Ovary (tissue), 3 donors: ENCODE data around the gene ZNF423.

ENCODE experiments used
- EP300 ChIP-seq: sonication (generic); formaldehyde crosslinking; IDR thresholded peaks from one replicate; pipeline ENCODE4 v1.6.1; 2017; ENCODE audit warnings: antibody characterized with exemption
- POLR2A ChIP-seq: fragments of 450-650 bp; IDR thresholded peaks from one replicate; pipeline ENCODE4 v1.6.1; 2017; ENCODE audit warnings: antibody characterized with exemption, mild to moderate bottlenecking, moderate library complexity
- TF ChIP-seq, protein P1 (sequence below), 3 donors: fragments of 450-650 bp in 2 of 3; fragments of 200-600 bp in 1 of 3; IDR thresholded peaks; one replicate each; pipeline versions ENCODE4 v1.5.1 to v1.8.0; 2016 to 2022; ENCODE audit warnings: antibody characterized with exemption in 3 of 3, mild to moderate bottlenecking in 1 of 3
- donor health status: DM: no; HTN: no; CAD: no.

DNA sequence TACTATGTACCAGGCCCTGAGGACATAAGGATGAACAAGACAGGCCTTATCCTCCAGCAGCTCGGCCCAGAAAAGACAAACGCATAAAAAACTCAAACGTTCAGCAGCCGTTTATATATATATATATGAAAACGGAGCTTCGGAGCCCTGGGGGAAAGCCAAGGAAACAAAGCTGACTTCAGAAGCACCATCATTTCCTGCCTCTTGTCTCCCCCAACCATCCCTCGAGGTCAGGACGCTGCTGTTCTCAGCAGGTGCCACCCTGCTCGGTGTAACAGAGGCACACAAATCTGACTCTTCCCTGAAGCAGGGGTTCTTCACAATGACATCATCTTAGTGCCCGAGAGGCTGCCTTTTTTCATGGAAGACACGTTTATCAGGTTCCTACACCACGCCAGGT lies 146.9 kb downstream of the ZNF423 start:
- TF ChIP-seq, protein P1, sequence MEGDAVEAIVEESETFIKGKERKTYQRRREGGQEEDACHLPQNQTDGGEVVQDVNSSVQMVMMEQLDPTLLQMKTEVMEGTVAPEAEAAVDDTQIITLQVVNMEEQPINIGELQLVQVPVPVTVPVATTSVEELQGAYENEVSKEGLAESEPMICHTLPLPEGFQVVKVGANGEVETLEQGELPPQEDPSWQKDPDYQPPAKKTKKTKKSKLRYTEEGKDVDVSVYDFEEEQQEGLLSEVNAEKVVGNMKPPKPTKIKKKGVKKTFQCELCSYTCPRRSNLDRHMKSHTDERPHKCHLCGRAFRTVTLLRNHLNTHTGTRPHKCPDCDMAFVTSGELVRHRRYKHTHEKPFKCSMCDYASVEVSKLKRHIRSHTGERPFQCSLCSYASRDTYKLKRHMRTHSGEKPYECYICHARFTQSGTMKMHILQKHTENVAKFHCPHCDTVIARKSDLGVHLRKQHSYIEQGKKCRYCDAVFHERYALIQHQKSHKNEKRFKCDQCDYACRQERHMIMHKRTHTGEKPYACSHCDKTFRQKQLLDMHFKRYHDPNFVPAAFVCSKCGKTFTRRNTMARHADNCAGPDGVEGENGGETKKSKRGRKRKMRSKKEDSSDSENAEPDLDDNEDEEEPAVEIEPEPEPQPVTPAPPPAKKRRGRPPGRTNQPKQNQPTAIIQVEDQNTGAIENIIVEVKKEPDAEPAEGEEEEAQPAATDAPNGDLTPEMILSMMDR (IDR thresholded peaks at IDR 0.05), result no peak
- TF ChIP-seq POLR2A, result no peak
- TF ChIP-seq EP300, result no peak
